ENCODE results near the gene ASPHD2. TPM values are rescaled to one million over a fixed set of nuclear protein-coding genes. Genes with fewer than 3 reads are reported as not detected.
"Not testable (repeated sequence)": the region's sequence is repeated elsewhere in the genome, so short reads cannot be mapped to it uniquely, and the experiment has no call there.

Gene ASPHD2
- total RNA-seq, 8 experiments from 2014 or later = 1.9 to 14.4 (median 6.2) TPM

- in situ Hi-C loops (cut with MboI; ENCODE audit: low pct_unique_long_range_greater_than_20kb in 2 of 9, low sequenced_read_pairs in 9 of 9, unreplicated experiment in 9 of 9) = loop anchor here in 1 of 9 experiments (25.0 kb wide), 1 partner anchor 214 kb away; the partner anchor contains the start of genes CRYBA4 and CRYBB1
- Histone ChIP-seq H3K4me1 (replicated peaks in 1 of 2) (peaks cover 5 to 15% of the 10 kb centered on the region in 2 donors), H3K4me3 (no peak overlapping the region), H3K27ac (no peak overlapping the region)
- 0 to 100% (median 48%) methylated on average over 1 to 3 of the region's 3 CpGs; no CpG with 5 or more reads in 2 of the 10 experiments for WGBS, 10 experiments
- ATAC-seq (replicated peaks in 6 of 8) = peak in 6 of 8 experiments; percentile 55 to 96 (median 76)
These were observed 30.3 kb upstream of the ASPHD2 start for GRCh38 chr22:26398741-26399153.

DNA sequence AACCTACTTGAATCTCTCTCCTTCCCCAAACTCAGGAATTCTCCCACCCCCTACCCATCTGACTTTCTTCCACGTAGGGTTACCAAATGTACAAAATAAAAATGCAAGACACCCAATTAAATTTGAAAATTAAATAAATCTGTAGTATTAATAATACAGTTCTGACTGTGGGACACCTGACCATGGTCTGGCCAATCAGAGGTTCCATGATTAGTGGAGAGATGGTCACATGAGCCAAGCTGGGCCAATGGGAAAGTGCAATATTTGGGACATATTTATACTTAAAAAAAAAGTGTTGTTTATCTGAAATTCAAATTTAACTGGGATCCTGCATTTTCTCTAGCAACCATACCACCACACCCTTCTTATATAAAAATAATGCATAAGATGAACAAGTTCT, 29.8 kb upstream of the ASPHD2 start:
- Histone ChIP-seq H3K27ac (no peak overlapping the region), H3K4me3 (no peak overlapping the region), H3K4me1 (replicated peaks in 1 of 2) (peaks cover 5 to 15% of the 10 kb centered on the region in 2 donors)
- in situ Hi-C loops (cut with MboI; ENCODE audit: low pct_unique_long_range_greater_than_20kb in 2 of 9, low sequenced_read_pairs in 9 of 9, unreplicated experiment in 9 of 9) = loop anchor here in 1 of 9 experiments (25.0 kb wide), 1 partner anchor 213 kb away; the partner anchor contains the start of genes CRYBA4 and CRYBB1
- 0 to 80% (median 67%) methylated on average over 1 of the region's 1 CpG; no CpG with 5 or more reads in 3 of the 10 experiments for WGBS, 10 experiments
- peak in 3 of 8 experiments; percentile 50 to 66 (median 55) for ATAC-seq (replicated peaks in 6 of 8)

DNA sequence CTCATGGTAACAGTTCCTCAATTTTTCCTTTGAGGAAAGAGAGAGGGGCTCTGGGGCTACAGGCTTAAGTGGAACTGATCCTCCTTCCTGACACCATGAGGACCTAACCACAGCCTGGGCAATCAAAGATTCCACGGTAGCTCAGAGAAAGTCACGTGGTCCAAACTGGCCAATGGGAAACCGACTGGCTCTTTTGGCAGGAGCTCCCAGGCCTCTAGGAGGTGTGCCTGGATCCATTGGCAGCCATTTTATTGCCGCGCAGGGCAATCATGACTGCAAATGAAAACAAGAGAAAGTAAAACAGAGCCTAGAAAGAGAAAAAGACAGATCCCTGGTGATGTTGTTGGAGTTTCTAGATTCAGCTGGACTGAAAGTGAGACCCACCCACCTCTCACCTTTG, 27.3 kb upstream of the ASPHD2 start:
- peaks cover 0 to 9% of the 10 kb centered on the region in 2 donors for H3K4me1 ChIP-seq (replicated peaks in 1 of 2)
- in situ Hi-C loops (cut with MboI; ENCODE audit: low pct_unique_long_range_greater_than_20kb in 2 of 9, low sequenced_read_pairs in 9 of 9, unreplicated experiment in 9 of 9) = no loop called here
- WGBS, 10 experiments = 0 to 94% (median 80%) methylated on average over 1 to 5 of the region's 5 CpGs; no CpG with 5 or more reads in 2 of the 10 experiments
- no peak for ATAC-seq (replicated peaks in 6 of 8)
- H3K27ac ChIP-seq = no peak overlapping the region
- H3K4me3 ChIP-seq = no peak overlapping the region

DNA sequence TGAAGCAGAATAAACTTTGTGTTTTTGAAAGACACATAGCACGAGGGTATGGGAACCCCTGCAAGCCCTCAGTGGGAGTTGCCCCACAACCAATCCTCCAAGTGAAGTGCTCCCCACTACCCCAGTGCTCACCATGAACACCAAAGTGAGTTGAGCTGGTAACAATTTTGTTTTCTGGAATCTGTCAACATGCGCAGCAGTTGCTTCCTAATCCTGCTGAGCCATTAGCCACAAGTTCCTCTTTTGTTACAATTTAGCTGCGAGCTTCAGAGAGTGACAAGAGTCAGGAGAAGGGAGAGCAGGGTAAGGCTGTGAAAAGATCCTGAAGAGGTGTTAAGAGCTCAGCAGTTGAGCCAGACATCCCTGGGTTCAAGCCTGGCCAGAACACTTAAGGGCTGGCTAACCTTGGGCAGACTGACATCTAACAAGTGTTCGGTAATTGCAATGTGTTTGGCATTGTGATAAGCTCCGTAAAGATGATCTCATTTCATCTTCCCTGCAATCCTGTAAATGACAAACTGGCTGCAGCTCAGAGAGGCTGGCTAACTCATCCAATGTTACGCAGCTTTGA, 24.1 kb upstream of the ASPHD2 start:
- peak in 2 of 8 experiments; percentile 25 to 45 for ATAC-seq (replicated peaks in 6 of 8)
- Histone ChIP-seq H3K4me3 (no peak overlapping the region), H3K4me1 (replicated peaks in 1 of 2) (peaks cover 6 to 11% of the 10 kb centered on the region in 2 donors), H3K27ac (no peak overlapping the region)
- in situ Hi-C loops (cut with MboI; ENCODE audit: low pct_unique_long_range_greater_than_20kb in 2 of 9, low sequenced_read_pairs in 9 of 9, unreplicated experiment in 9 of 9) = no loop called here
- WGBS, 10 experiments = 0 to 94% (median 32%) methylated on average over 1 to 6 of the region's 6 CpGs; no CpG with 5 or more reads in 1 of the 10 experiments

GRCh38 chr22:26406118-26406517, 22.9 kb upstream of the ASPHD2 start:
- 31 to 100% (median 80%) methylated on average over 1 to 4 of the region's 4 CpGs; no CpG with 5 or more reads in 2 of the 10 experiments for WGBS, 10 experiments
- peak in 3 of 8 experiments; percentile 32 to 84 (median 82) for ATAC-seq (replicated peaks in 6 of 8)

DNA sequence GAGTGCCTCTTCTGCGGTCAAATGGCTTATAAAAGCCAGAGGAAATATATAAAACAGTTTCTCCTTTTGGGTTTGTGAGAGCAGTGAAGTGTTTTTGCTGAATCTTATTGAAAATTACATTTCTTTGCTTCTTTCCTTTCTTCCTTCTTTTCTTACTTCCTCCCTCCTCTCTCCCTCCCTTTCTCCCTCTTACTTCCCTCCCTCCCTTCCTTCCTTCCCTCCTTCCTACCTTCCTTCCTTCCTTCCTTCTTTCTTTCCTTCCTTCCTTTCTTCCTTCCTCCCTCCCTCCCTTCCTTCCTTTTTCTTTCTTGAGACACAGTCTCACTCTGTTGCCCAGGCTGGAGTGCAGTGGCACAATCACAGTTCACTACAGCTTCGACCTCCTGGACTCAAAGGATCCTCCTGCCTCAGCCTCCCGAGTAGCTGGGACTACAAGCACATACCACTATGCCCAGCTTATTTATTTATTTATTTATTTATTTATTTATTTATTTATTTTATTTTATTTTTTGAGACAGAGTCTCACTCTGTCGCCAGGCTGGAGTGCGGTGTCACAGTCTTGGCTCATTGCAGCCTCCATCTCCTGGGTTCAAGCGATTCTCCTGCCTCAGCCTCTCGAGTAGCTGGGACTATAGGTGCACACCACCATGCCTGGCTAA, 20.4 kb upstream of the ASPHD2 start:
- H3K4me3 ChIP-seq; H3K27ac ChIP-seq; in situ Hi-C loops (cut with MboI; ENCODE audit: low pct_unique_long_range_greater_than_20kb in 2 of 9, low sequenced_read_pairs in 9 of 9, unreplicated experiment in 9 of 9); ATAC-seq (replicated peaks in 6 of 8): not testable (repeated sequence)
- WGBS, 10 experiments = 43 to 100% (median 82%) methylated on average over 1 to 6 of the region's 7 CpGs
- peaks cover 12 to 16% of the 10 kb centered on the region in 2 donors for H3K4me1 ChIP-seq (replicated peaks in 1 of 2)

More at GRCh38 chr22:26406118-26406517, 22.9 kb upstream of the ASPHD2 start:
- in situ Hi-C loops (cut with MboI; ENCODE audit: low pct_unique_long_range_greater_than_20kb in 2 of 9, low sequenced_read_pairs in 9 of 9, unreplicated experiment in 9 of 9) = no loop called here
- no peak overlapping the region for H3K4me3 ChIP-seq
- no peak overlapping the region for H3K27ac ChIP-seq
- peaks cover 12 to 16% of the 10 kb centered on the region in 2 donors for H3K4me1 ChIP-seq (replicated peaks in 1 of 2)

DNA sequence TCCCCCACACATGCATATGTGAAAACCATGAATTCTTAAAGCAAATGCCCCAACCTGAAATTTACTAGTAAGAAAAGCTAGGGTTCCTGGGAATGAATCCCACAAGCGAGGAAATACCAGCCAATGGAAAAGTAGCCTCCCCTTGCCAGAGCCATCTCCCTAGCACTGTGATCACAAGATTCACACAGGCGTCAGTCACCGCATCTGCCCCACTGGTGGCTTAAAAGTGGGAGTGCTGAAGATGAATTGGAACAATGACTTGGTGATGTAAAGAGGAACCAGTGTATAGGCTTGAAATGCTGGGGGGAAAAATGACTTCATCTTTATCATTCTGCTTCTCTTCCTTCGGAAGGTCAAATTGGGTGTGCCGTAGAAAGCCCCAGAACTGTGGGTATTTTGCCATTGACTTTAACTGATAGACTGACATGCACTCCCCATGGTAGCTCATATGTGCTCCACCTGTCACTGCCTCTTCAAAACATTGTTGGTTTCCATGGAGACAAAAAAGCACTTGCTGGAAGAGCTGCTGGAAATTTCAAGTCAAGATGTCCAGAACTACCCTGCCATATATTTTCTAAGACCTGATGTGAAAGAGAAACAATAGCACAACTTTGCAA, 19.2 kb upstream of the ASPHD2 start:
- ATAC-seq (replicated peaks in 6 of 8) = peak in 7 of 8 experiments; percentile 36 to 79 (median 68)
- Histone ChIP-seq H3K4me1 (replicated peaks in 1 of 2) (peaks cover 11 to 12% of the 10 kb centered on the region in 2 donors), H3K4me3 (no peak overlapping the region), H3K27ac (no peak overlapping the region)
- WGBS, 10 experiments = 0 to 67% (median 33%) methylated on average over 1 to 5 of the region's 5 CpGs; no CpG with 5 or more reads in 2 of the 10 experiments
- in situ Hi-C loops (cut with MboI; ENCODE audit: low pct_unique_long_range_greater_than_20kb in 2 of 9, low sequenced_read_pairs in 9 of 9, unreplicated experiment in 9 of 9) = no loop called here

DNA sequence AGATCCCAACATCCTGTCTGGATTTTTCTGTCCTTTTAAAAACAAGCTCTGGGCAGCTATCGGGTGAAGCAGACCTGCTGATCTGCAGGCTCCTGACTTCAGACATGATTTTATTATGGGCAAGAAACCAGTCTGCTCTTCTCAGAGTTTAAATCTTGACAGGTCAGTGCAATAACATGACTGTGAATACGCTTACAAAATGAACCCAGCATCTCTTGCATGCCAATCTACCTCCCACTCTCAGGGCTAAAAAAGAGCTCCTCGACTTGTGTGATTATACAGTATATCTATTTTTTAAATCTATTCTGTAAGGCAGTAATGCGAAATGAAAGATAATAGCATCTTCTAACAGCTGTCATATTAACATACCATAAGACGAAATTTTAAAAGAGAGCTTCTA, 18.7 kb upstream of the ASPHD2 start:
- in situ Hi-C loops (cut with MboI; ENCODE audit: low pct_unique_long_range_greater_than_20kb in 2 of 9, low sequenced_read_pairs in 9 of 9, unreplicated experiment in 9 of 9) = no loop called here
- 13 to 100% (median 81%) methylated on average over 1 to 4 of the region's 5 CpGs for WGBS, 10 experiments
- H3K27ac ChIP-seq = no peak overlapping the region
- H3K4me3 ChIP-seq = no peak overlapping the region
- H3K4me1 ChIP-seq (replicated peaks in 1 of 2) = peaks cover 10 to 12% of the 10 kb centered on the region in 2 donors
- peak in 1 of 8 experiments; percentile 7 for ATAC-seq (replicated peaks in 6 of 8)

GRCh38 chr22:26414347-26414746, 14.7 kb upstream of the ASPHD2 start:
- Histone ChIP-seq H3K27ac (no peak overlapping the region), H3K4me3 (no peak overlapping the region), H3K4me1 (replicated peaks in 1 of 2) (peaks cover 10 to 12% of the 10 kb centered on the region in 2 donors)
- ATAC-seq (replicated peaks in 6 of 8) = no peak
- 21 to 100% (median 63%) methylated on average over 1 to 3 of the region's 4 CpGs; no CpG with 5 or more reads in 3 of the 10 experiments for WGBS, 10 experiments
- in situ Hi-C loops (cut with MboI; ENCODE audit: low pct_unique_long_range_greater_than_20kb in 2 of 9, low sequenced_read_pairs in 9 of 9, unreplicated experiment in 9 of 9) = no loop called here

DNA sequence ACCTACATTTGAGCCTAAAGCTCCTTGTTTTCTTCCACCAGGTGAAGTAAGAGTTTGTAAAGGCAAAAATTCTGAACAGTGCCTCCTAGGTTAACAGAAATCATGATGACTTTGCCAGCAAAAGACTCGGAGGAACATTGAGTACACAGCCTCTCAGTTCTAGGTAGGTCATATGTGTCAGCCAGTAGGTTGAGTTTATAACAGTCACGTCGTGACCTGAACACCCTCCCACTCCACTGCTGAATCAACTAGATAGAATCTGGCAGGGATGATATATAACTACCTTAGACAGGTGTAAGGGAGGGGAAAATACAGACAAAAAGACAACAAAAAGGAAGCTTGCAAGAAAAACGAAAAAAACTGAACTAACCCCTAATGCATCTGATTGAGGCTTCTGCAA, 12.8 kb upstream of the ASPHD2 start:
- H3K4me3 ChIP-seq = no peak overlapping the region
- WGBS, 10 experiments = 17 to 81% (median 57%) methylated on average over 1 to 4 of the region's 4 CpGs; no CpG with 5 or more reads in 2 of the 10 experiments
- in situ Hi-C loops (cut with MboI; ENCODE audit: low pct_unique_long_range_greater_than_20kb in 2 of 9, low sequenced_read_pairs in 9 of 9, unreplicated experiment in 9 of 9) = no loop called here
- ATAC-seq (replicated peaks in 6 of 8) = no peak
- H3K27ac ChIP-seq = no peak overlapping the region
- H3K4me1 ChIP-seq (replicated peaks in 1 of 2) = no peaks in the 10 kb centered on the region

GRCh38 chr22:26416670-26417276, 12.3 kb upstream of the ASPHD2 start:
- peak; percentile 61 to 99 (median 74) for ATAC-seq (replicated peaks in 6 of 8)
- Histone ChIP-seq H3K4me3 (no peak overlapping the region), H3K4me1 (replicated peaks in 1 of 2) (no peaks in the 10 kb centered on the region), H3K27ac (no peak overlapping the region)
- in situ Hi-C loops (cut with MboI; ENCODE audit: low pct_unique_long_range_greater_than_20kb in 2 of 9, low sequenced_read_pairs in 9 of 9, unreplicated experiment in 9 of 9) = no loop called here
- WGBS, 10 experiments = 0 to 100% (median 31%) methylated on average over 1 to 5 of the region's 9 CpGs; no CpG with 5 or more reads in 2 of the 10 experiments

DNA sequence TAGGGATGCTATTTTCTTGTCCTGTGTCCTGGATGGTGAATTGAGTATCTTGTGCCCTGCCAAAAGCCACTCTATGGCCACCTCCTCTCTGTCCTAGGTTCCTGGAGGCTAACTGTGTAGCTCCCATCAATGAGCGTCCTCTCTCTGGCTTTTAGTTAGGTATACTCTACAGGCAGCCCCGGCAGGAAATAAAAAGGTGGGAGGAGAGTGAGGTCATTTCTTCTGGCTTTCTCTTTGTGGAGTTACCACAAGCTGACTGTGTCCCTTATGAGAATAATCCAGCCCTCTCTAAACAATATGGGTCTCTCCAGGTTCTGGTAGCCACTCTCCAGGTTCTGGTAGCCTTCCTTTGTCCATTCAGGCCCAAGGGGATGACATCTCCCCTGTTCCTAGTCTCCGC, 11.7 kb upstream of the ASPHD2 start:
- Histone ChIP-seq H3K4me3 (no peak overlapping the region), H3K27ac (no peak overlapping the region), H3K4me1 (replicated peaks in 1 of 2) (no peaks in the 10 kb centered on the region)
- 60 to 100% (median 70%) methylated on average over 1 to 2 of the region's 3 CpGs; no CpG with 5 or more reads in 5 of the 10 experiments for WGBS, 10 experiments
- in situ Hi-C loops (cut with MboI; ENCODE audit: low pct_unique_long_range_greater_than_20kb in 2 of 9, low sequenced_read_pairs in 9 of 9, unreplicated experiment in 9 of 9) = no loop called here
- no peak for ATAC-seq (replicated peaks in 6 of 8)
